Type B pancreatic cell (in vitro differentiated cells): ENCODE results near the gene FRAT2. TPM values are rescaled to one million over a fixed set of nuclear protein-coding genes. Genes with fewer than 3 reads are reported as not detected.
A peak's percentile ranks its signal among the peaks of the same experiment; 100 is the strongest.
"Not testable (repeated sequence)": the region's sequence is repeated elsewhere in the genome, so short reads cannot be mapped to it uniquely, and the experiment has no call there.

ENCODE experiments used
- DNase-seq: peaks from one replicate; pipeline ENCODE4 v3.0.0; 2021; ENCODE audit warnings: mixed read lengths; ENCODE audit not compliant: unreplicated experiment; ENCODE audit errors: extremely low spot score
- H3K27ac Mint-ChIP-seq: 2 replicates; pipeline ENCODE4 v1.8.0; 2021; ENCODE audit warnings: mild to moderate bottlenecking, mixed read lengths
- H3K27me3 Mint-ChIP-seq: 2 replicates; pipeline ENCODE4 v1.8.0; 2021; ENCODE audit warnings: mixed read lengths
- H3K36me3 Mint-ChIP-seq: 2 replicates; pipeline ENCODE4 v1.8.0; 2021; ENCODE audit warnings: mixed read lengths
- H3K4me1 Mint-ChIP-seq: one replicate; pipeline ENCODE4 v1.8.0; 2021; ENCODE audit warnings: mixed read lengths; ENCODE audit not compliant: unreplicated experiment
- H3K4me3 Mint-ChIP-seq: 2 replicates; pipeline ENCODE4 v1.8.0; 2021; ENCODE audit warnings: mild to moderate bottlenecking, mixed read lengths
- H3K9me3 Mint-ChIP-seq: 2 replicates; pipeline ENCODE4 v1.8.0; 2021; ENCODE audit warnings: mixed read lengths
- CTCF ChIP-seq: fragments of 200-600 bp; sonication (generic); conservative IDR thresholded peaks from 2 replicates; pipeline ENCODE4 v1.5.0; 2021; ENCODE audit warnings: antibody characterized with exemption, mild to moderate bottlenecking
- total RNA-seq: library from RNA; stranded (reverse); gene quantifications from 2 replicates; pipeline ENCODE4 v1.2.1, GENCODE V29; 2021; ENCODE audit warnings: low replicate concordance

The FRAT2 gene
- total RNA-seq, 1 donor from 2014 or later, result 23.1 TPM

DNA sequence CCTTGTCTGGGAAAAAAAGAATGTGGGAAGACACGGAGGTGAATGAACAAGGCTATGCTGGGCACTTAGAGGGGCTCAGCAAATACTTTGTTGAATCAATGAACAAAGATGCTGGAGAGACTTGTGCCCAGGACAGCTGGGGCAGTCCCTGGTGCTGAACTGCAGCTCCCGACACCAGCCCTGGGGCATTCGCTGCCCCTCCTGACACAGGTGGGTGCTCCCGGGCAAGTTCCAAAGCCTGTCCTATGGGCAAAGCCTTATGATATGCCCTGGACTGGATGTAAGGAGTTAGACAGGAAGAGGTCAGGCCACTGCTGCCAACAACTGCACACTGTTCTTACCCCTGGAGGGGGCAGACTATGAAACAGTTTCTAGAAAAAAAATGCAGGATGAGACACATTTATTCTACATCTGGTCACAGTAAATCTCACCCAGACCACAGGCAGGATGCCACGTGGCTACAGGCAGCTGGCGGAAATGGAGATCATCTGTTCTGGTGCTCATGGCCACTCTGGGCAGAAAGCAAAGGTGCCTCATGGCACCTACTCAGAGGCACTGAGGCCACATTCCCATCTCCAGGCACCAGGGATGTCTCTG is 21.9 kb upstream of the FRAT2 start:
- no peak for TF ChIP-seq CTCF
- no peak for DNase-seq
- Mint-ChIP-seq H3K27me3 (no peaks in the 10 kb centered on the region), H3K36me3 (peaks cover 9% of the 10 kb centered on the region), H3K9me3 (no peaks in the 10 kb centered on the region), H3K4me3 (no peak overlapping the region), H3K27ac (peak overlapping the region; percentile 3), H3K4me1 (peaks cover 7% of the 10 kb centered on the region)

DNA sequence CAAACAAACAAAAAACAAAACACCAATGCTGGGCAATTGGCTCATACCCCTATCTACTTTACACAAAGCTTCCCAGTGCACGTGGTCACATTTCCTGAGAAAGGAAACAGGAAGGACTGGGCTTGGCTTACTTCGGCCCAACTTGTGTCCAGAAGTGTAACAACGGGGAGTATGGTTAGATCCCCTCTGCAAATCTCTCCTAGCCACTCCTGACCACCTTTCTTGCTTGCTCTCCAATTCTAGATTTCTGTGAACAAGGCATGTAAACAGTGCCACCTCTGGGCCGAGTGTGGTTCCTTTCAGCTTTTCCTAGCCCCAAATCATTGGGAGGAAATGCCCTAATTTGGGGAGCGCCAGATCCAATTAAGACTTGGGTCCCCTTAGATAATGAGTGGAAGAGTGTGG is 21.0 kb upstream of the FRAT2 start:
- Mint-ChIP-seq H3K4me3 (no peak overlapping the region), H3K27ac (peak overlapping the region; percentile 3), H3K4me1 (peaks cover 7% of the 10 kb centered on the region), H3K9me3 (no peaks in the 10 kb centered on the region), H3K36me3 (peaks cover 9% of the 10 kb centered on the region), H3K27me3 (no peaks in the 10 kb centered on the region)
- peak; percentile 49 for TF ChIP-seq CTCF
- DNase-seq, result no peak

- peaks cover 5% of the 10 kb centered on the region for H3K36me3 Mint-ChIP-seq
- no peaks in the 10 kb centered on the region for H3K27me3 Mint-ChIP-seq
- no peak overlapping the region for H3K27ac Mint-ChIP-seq
- H3K4me1 Mint-ChIP-seq, result peaks cover 7% of the 10 kb centered on the region
- TF ChIP-seq CTCF, result no peak
- no peaks in the 10 kb centered on the region for H3K9me3 Mint-ChIP-seq
- no peak for DNase-seq
- H3K4me3 Mint-ChIP-seq, result no peak overlapping the region
Observed at GRCh38 chr10:97353945-97354344, 19.4 kb upstream of the FRAT2 start.

GRCh38 chr10:97349752-97350513 is 15.4 kb upstream of the FRAT2 start:
- peak overlapping the region; percentile 17 for H3K27ac Mint-ChIP-seq
- DNase-seq, result no peak
- no peak overlapping the region for H3K4me3 Mint-ChIP-seq
- no peaks in the 10 kb centered on the region for H3K9me3 Mint-ChIP-seq
- no peaks in the 10 kb centered on the region for H3K36me3 Mint-ChIP-seq
- TF ChIP-seq CTCF, result no peak
- no peaks in the 10 kb centered on the region for H3K4me1 Mint-ChIP-seq
- no peaks in the 10 kb centered on the region for H3K27me3 Mint-ChIP-seq

- DNase-seq, result no peak
- Mint-ChIP-seq H3K27ac (no peak overlapping the region), H3K27me3 (peaks cover 5% of the 10 kb centered on the region)
Observed at GRCh38 chr10:97347317-97347716, 12.8 kb upstream of the FRAT2 start.

GRCh38 chr10:97343664-97344063 is 9.1 kb upstream of the FRAT2 start:
- not testable (repeated sequence) for H3K4me3 Mint-ChIP-seq, H3K4me1 Mint-ChIP-seq, H3K27ac Mint-ChIP-seq, H3K9me3 Mint-ChIP-seq, H3K36me3 Mint-ChIP-seq, DNase-seq
- peaks cover 12% of the 10 kb centered on the region for H3K27me3 Mint-ChIP-seq

More at GRCh38 chr10:97347317-97347716, 12.8 kb upstream of the FRAT2 start:
- Mint-ChIP-seq H3K9me3 (no peaks in the 10 kb centered on the region), H3K4me3 (no peak overlapping the region), H3K4me1 (no peaks in the 10 kb centered on the region), H3K36me3 (no peaks in the 10 kb centered on the region)
- no peak for TF ChIP-seq CTCF
